PC-9 (cell line): ENCODE data around the gene MSH6. TPM values are rescaled to one million over a fixed set of nuclear protein-coding genes. Genes with fewer than 3 reads are reported as not detected.
A peak's percentile ranks its signal among the peaks of the same experiment; 100 is the strongest.

Source experiments
- BruUV-seq: library from RNA; stranded (reverse); fragments of 400-500 nt; replicated peaks from 2 replicates; lab custom pipeline; 2021; lab: Mats Ljungman, UMichigan
- CTCF ChIA-PET: fragments of 300-600 bp; sonication (Branson Sonifier 250); formaldehyde crosslinking; loops from one replicate; lab custom pipeline; 2022; ENCODE audit warnings: antibody characterized with exemption; lab: Charles Lee
- POLR2A ChIA-PET: fragments of 300-600 bp; sonication (Branson Sonifier 250); formaldehyde crosslinking; loops from one replicate; lab custom pipeline; 2022; ENCODE audit warnings: antibody characterized with exemption; ENCODE audit not compliant: unreplicated experiment; lab: Charles Lee
- DNase-seq, 2 experiments: peaks; one replicate each; pipeline versions ENCODE4 v3.0.0 to v3.0.0-alpha.2; 2015 to 2022; ENCODE audit warnings: mixed read lengths in 1 of 2
- H2AFZ ChIP-seq: fragments of 200-600 bp; sonication (generic); 2 replicates; pipeline ENCODE4 v1.8.1; 2017; ENCODE audit warnings: antibody characterized with exemption
- H3F3A ChIP-seq: fragments of 200-600 bp; sonication (generic); 2 replicates; pipeline ENCODE4 v1.8.1; 2017; ENCODE audit warnings: antibody characterized with exemption, mild to moderate bottlenecking, low read depth; ENCODE audit not compliant: insufficient read depth
- H3K27ac ChIP-seq: fragments of 200-600 bp; sonication (generic); 2 replicates; pipeline ENCODE4 v1.6.1; 2016; ENCODE audit warnings: mixed run types
- H3K27me3 ChIP-seq: fragments of 200-600 bp; sonication (generic); 2 replicates; pipeline ENCODE4 v1.6.1; 2016; ENCODE audit warnings: low read depth, mixed run types; ENCODE audit not compliant: insufficient read depth
- H3K36me3 ChIP-seq: fragments of 200-600 bp; sonication (generic); 2 replicates; pipeline ENCODE4 v1.6.1; 2016; ENCODE audit warnings: low read depth, mixed run types
- H3K4me1 ChIP-seq: fragments of 200-600 bp; sonication (generic); replicated peaks from 2 replicates; pipeline ENCODE4 v1.6.1; 2016; ENCODE audit warnings: mixed run types; ENCODE audit not compliant: insufficient read depth
- H3K4me2 ChIP-seq: fragments of 200-600 bp; sonication (generic); 2 replicates; pipeline ENCODE4 v1.6.1; 2017; ENCODE audit warnings: mixed run types
- H3K4me3 ChIP-seq: fragments of 200-600 bp; sonication (generic); 2 replicates; pipeline ENCODE4 v1.6.1; 2016; ENCODE audit warnings: mixed run types
- H3K79me2 ChIP-seq: fragments of 200-600 bp; sonication (generic); 2 replicates; pipeline ENCODE4 v1.6.1; 2017; ENCODE audit warnings: low read depth, mixed run types
- H3K9me2 ChIP-seq: fragments of 200-600 bp; sonication (generic); 2 replicates; pipeline ENCODE4 v1.8.1; 2017; ENCODE audit warnings: mild to moderate bottlenecking; ENCODE audit not compliant: insufficient read depth
- H3K9me3 ChIP-seq: fragments of 200-600 bp; sonication (generic); 2 replicates; pipeline ENCODE4 v1.8.1; 2016; ENCODE audit warnings: low read depth; ENCODE audit not compliant: insufficient read depth
- H4K20me1 ChIP-seq: fragments of 200-600 bp; sonication (generic); 2 replicates; pipeline ENCODE4 v1.8.1; 2017; ENCODE audit not compliant: insufficient read depth
- EZH2 ChIP-seq: fragments of 200-600 bp; sonication (generic); IDR thresholded peaks from 2 replicates; pipeline ENCODE4 v1.8.0; 2017; ENCODE audit warnings: antibody characterized with exemption, low read depth
- intact Hi-C: fragments of 100-400 bp; cut with micrococcal nuclease; formaldehyde crosslinking; loops from one replicate; pipeline ENCODE4 v1.10.0; 2022; ENCODE audit not compliant: unreplicated experiment
- total RNA-seq: library from RNA; stranded (reverse); gene quantifications from 2 replicates; pipeline ENCODE4 v1.2.3, GENCODE V29; 2021
- TF ChIP-seq, protein P1 (sequence below): fragments of 200-600 bp; sonication (generic); conservative IDR thresholded peaks from 2 replicates; pipeline ENCODE4 v1.6.1; 2017; ENCODE audit warnings: mixed run types, antibody characterized with exemption, mild to moderate bottlenecking, moderate library complexity

MSH6 gene
- total RNA-seq, 1 experiment from 2014 or later, result 123 TPM

DNA sequence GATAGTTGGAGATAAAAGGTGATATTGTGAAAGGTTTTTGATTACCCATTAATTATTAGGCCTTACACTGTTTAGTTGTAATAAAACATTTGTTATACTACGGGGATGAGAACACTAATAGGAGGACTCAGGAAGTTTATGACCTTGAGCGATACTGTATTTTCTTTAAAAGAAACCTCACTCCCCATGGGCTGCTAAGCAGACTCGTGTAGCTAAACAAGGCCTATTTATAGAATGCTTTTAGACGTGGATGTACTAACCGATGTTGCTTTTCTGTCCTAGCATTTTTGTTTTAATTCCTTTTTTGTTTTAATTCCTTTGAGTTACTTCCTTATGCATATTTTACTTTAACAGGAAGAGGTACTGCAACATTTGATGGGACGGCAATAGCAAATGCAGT lies 22.9 kb downstream of the MSH6 start:
- CTCF ChIA-PET, result no interaction called here
- no peak for TF ChIP-seq EZH2
- TF ChIP-seq, protein P1, sequence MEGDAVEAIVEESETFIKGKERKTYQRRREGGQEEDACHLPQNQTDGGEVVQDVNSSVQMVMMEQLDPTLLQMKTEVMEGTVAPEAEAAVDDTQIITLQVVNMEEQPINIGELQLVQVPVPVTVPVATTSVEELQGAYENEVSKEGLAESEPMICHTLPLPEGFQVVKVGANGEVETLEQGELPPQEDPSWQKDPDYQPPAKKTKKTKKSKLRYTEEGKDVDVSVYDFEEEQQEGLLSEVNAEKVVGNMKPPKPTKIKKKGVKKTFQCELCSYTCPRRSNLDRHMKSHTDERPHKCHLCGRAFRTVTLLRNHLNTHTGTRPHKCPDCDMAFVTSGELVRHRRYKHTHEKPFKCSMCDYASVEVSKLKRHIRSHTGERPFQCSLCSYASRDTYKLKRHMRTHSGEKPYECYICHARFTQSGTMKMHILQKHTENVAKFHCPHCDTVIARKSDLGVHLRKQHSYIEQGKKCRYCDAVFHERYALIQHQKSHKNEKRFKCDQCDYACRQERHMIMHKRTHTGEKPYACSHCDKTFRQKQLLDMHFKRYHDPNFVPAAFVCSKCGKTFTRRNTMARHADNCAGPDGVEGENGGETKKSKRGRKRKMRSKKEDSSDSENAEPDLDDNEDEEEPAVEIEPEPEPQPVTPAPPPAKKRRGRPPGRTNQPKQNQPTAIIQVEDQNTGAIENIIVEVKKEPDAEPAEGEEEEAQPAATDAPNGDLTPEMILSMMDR, result no peak
- peaks cover 8% of the 10 kb centered on the region; the same call in 1 of the 2 replicates for H4K20me1 ChIP-seq
- H3K36me3 ChIP-seq, result peaks cover 88% of the 10 kb centered on the region
- no peaks in the 10 kb centered on the region for H3K9me2 ChIP-seq
- H3K79me2 ChIP-seq, result peaks cover 19% of the 10 kb centered on the region
- 0 out of 2 replicates have a peak, but pooled peaks cover 12% of the 10 kb centered on the region for H3K9me3 ChIP-seq
- no peak overlapping the region for H2AFZ ChIP-seq
- peaks cover 60% of the 10 kb centered on the region for H3F3A ChIP-seq
- no peaks in the 10 kb centered on the region for H3K27me3 ChIP-seq
- no peak for DNase-seq
- peaks cover 20% of the 10 kb centered on the region for H3K4me1 ChIP-seq
- no peak overlapping the region for H3K27ac ChIP-seq
- BruUV-seq, result no TSS peak
- no peak overlapping the region for H3K4me3 ChIP-seq
- POLR2A ChIA-PET, result no interaction called here
- intact Hi-C loops, result no loop called here
- H3K4me2 ChIP-seq, result no peak overlapping the region

DNA sequence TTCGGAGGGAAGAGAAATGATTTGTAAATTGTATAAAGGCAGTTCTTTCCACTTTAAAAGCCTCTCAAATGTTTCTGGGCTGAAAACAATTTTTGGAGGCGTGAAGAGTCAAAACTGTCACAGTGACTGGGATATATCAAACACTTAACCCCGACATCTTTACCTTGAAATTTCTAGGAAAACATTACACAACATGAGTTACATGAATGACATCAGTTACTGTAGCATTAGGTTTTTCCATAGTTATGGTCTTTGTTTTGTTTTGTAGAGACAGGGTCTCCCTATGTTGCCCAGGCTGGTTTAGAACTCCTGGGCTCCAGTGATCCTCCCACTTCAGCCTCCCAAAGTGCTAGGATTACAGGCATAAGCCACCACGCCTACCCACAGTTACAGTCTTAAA lies 25.7 kb downstream of the MSH6 start:
- CTCF ChIA-PET, result no interaction called here
- intact Hi-C loops, result no loop called here
- BruUV-seq, result no TSS peak

DNA sequence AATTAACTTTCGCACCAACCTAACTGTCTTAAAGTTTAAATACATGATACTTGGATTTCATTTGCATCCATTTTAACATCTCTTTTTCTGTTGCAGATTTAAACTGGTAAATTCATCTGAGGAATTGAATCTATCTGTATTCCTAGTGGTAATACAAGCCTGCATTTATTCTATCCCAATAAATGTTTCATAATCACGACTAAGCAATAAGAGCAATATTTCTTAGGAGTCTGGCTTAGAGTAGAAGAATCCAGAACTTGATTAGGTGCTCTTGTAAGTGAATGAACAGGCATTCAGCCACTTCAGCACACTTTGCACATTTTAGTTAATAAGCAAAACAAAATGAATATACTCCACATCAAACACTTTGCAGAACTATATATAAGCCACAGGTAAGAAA lies 27.0 kb downstream of the MSH6 start:
- peaks cover 71% of the 10 kb centered on the region for H3K36me3 ChIP-seq
- peak overlapping the region; percentile 20; the same call in 1 of the 2 replicates for H3K4me2 ChIP-seq
- no peak overlapping the region for H2AFZ ChIP-seq
- H3K79me2 ChIP-seq, result no peaks in the 10 kb centered on the region
- ChIA-PET CTCF (no interaction called here), POLR2A (no interaction called here)
- H3K4me3 ChIP-seq, result no peak overlapping the region
- peaks cover 56% of the 10 kb centered on the region for H3F3A ChIP-seq
- peaks cover 4% of the 10 kb centered on the region; the same call in 1 of the 2 replicates for H4K20me1 ChIP-seq
- TF ChIP-seq, protein P1, result no peak
- no peak for TF ChIP-seq EZH2
- DNase-seq, result no peak
- H3K27ac ChIP-seq, result peak overlapping the region; percentile 35; the same call in 1 of the 2 replicates
- no TSS peak for BruUV-seq
- H3K9me3 ChIP-seq, result no peaks in the 10 kb centered on the region
- H3K4me1 ChIP-seq, result peaks cover 28% of the 10 kb centered on the region
- H3K27me3 ChIP-seq, result no peaks in the 10 kb centered on the region
- H3K9me2 ChIP-seq, result no peaks in the 10 kb centered on the region
- intact Hi-C loops, result no loop called here

More for the DNA sequence above, 25.7 kb downstream of the MSH6 start:
- Histone ChIP-seq H3K4me1 (peaks cover 28% of the 10 kb centered on the region), H4K20me1 (peaks cover 8% of the 10 kb centered on the region; the same call in 1 of the 2 replicates), H3K79me2 (no peaks in the 10 kb centered on the region), H3F3A (peaks cover 64% of the 10 kb centered on the region), H3K9me3 (0 out of 2 replicates have a peak, but pooled peaks cover 3% of the 10 kb centered on the region), H2AFZ (no peak overlapping the region), H3K4me2 (no peak overlapping the region), H3K27me3 (no peaks in the 10 kb centered on the region), H3K27ac (no peak overlapping the region), H3K4me3 (no peak overlapping the region), H3K9me2 (no peaks in the 10 kb centered on the region), H3K36me3 (peaks cover 77% of the 10 kb centered on the region)
- TF ChIP-seq, protein P1, result no peak
- no peak for TF ChIP-seq EZH2
- POLR2A ChIA-PET, result no interaction called here
- DNase-seq, result no peak
